Measurements from ENCODE around the gene ZNF526.

- TF ChIP-seq CTCF (IDR thresholded peaks at IDR 0.05) (no peak), EZH2 (IDR thresholded peaks at IDR 0.05) (no peak)
Observed at GRCh38 chr19:42246922-42247639, 27.0 kb downstream of the ZNF526 start.

All from neural progenitor cell (in vitro differentiated cells).